ENCODE data around the gene MICU2.
"Not testable (repeated sequence)": the region's sequence is repeated elsewhere in the genome, so short reads cannot be mapped to it uniquely, and the experiment has no call there.

The MICU2 gene

GRCh38 chr13:21594715-21595545, 9.0 kb downstream of the MICU2 start:
- no peak for DNase-seq

GRCh38 chr13:21590665-21591456, 13.1 kb downstream of the MICU2 start:
- not testable (repeated sequence) for DNase-seq

DNA sequence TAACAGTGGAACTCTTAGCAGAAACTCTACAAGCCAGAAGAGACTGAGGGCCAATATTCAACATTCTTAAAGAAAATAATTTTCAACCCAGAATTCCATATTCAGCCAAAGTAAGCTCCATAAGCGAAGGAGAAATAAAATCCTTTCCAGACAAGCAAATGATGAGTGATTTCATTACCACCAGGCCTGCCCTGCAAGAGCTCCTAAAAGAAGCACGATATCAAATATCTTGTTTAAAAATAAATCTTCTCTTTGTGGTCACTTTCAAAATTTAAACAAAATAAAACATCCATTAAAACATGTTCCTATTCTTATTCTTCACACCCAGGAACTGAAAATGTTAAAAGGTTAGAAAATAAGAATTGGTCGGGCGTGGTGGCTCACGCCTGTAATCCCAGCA, 13.7 kb downstream of the MICU2 start:
- no peak for DNase-seq

GRCh38 chr13:21589510-21589909, 14.5 kb downstream of the MICU2 start:
- DNase-seq = not testable (repeated sequence)

- not testable (repeated sequence) for DNase-seq
Observed at GRCh38 chr13:21588411-21588810, 15.6 kb downstream of the MICU2 start.

GRCh38 chr13:21584973-21585592, 18.9 kb downstream of the MICU2 start:
- DNase-seq = no peak

- no peak for DNase-seq
Observed at GRCh38 chr13:21583478-21583877, 20.5 kb downstream of the MICU2 start.

- DNase-seq = no peak
Observed at GRCh38 chr13:21580736-21581135, 23.2 kb downstream of the MICU2 start.

GRCh38 chr13:21579754-21580316, 24.1 kb downstream of the MICU2 start:
- DNase-seq = no peak

DNA sequence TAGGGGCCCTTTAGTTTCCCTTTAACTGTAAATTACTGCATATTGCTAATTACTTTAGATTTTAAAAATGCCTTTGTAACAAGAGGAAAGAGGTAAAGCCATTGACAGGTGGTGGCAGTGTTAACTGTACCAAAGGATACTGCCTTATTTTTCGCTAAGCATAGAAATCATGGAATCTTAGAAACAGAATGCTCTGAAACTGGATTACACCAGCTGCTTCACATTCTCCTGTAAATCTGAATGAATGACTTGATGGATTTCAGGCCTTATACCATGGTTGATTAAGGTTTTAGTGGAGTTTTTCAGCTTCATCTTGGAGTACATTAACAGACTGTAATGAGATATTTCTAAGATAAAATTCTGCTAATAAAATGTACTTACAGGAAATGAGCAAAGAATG, 25.2 kb downstream of the MICU2 start:
- DNase-seq = no peak

GRCh38 chr13:21576426-21576825, 27.5 kb downstream of the MICU2 start:
- no peak for DNase-seq

DNA sequence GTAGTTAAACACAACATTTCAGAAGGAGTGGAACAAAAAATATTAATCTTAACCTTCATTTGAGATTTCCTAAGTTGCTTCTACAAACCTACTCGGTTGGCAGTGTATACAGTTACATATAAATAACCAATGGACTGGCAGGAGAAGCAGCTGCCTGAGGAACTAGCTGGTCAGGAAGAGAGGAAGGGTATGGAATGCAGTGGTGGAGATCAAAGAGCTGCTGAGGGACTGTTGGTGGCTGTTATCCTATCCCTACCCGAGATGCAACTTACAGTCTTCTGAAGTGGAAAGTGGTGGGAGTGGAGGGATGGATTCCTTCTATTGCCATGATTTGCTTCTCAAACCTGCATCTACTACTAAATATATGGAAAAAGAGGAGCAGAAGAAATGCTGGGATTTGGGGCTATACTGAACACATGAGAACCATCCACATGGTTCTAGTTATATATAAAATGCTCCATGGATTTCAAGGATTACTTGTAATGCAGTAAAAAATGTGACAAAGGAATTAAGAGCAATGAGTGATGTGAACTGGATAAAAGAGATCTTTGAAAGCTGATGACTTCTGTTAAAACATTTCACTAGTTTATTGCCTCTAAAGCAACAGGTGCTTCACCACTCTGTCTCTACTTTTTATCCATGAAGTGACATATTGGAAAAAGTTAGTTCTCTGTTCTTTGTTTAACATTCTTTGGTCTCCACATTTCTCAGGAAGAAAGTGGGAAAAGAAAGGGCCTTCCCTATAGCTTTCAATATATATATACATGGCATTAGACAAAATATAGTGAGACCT, 29.9 kb downstream of the MICU2 start:
- DNase-seq = no peak

DNA sequence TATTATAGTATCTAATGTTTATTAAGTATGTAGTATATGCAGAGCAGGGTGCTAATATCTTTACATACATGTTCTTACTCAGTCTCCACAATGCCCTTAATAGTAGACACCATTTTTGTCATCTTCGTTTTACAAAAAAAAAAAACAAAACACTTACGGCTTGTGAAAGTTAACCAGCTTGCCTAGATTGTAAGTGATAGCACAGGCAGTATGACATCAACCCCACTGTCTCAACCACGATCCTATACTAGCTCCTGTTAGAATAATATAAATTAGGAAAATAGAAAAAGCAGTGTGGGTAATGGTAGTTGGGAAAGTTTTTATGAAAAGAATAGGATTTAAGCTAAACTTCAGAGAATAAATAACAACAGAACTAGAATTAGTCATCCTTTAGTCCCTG, 34.3 kb downstream of the MICU2 start:
- DNase-seq = no peak

DNA sequence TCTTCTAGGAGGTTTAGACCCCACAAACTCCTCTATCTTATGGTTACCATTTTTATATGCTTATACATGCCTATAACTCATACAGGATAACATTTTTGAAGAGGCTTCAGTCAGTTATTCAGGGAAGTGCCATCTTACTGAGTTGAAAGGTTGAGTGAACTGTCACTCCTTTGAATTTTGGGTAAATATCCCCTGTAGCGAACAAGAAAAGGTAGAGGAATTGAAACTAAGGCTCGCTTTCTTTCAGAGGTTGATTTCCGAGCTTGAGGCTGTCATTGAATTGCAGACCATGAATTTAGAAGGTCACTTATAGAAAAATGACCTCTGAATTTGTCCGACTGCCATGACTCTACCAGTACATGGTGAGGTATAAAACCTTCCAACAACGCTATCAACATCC, 35.1 kb downstream of the MICU2 start:
- DNase-seq = no peak

DNA sequence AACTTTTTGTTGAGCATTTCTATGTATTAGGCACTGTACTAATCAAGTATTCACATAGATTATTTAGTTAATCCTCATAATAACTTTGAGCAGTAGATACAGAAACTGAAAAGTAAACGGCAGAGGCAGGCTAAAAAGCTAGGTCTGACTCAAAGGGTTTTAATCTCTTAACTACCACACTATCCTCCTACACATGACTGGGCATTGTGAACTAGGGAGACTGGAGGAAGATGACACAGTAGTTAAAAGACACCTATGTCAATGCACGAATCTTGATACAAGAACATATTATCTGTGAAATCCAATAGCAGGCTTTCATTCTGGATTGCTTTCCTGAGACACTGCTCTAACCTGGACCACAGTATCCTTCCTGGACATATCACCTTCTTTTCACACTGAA, 36.3 kb downstream of the MICU2 start:
- DNase-seq = no peak

- no peak for DNase-seq
Observed at GRCh38 chr13:21557995-21558394, 46.0 kb downstream of the MICU2 start.

DNA sequence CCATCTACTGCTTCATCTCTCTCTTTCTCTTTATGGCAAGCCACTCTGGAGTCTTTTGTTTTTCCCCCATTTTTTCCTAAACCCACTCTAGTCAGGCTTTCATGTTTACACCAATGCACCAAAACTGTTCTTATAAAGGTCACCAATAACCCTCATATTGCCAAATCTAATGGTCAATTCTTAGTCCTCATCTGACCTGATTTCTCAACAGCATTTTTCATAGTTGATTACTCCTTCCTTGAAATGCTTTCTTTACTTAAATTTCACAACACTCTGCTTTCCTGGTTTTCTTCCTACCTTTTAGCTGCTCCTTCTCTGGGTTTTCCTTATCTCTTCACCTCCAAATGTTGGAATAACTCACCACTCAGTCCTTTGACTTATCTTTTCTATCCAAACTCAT, 47.9 kb downstream of the MICU2 start:
- no peak for DNase-seq

- not testable (repeated sequence) for DNase-seq
Observed at GRCh38 chr13:21553261-21553660, 50.7 kb downstream of the MICU2 start.

DNA sequence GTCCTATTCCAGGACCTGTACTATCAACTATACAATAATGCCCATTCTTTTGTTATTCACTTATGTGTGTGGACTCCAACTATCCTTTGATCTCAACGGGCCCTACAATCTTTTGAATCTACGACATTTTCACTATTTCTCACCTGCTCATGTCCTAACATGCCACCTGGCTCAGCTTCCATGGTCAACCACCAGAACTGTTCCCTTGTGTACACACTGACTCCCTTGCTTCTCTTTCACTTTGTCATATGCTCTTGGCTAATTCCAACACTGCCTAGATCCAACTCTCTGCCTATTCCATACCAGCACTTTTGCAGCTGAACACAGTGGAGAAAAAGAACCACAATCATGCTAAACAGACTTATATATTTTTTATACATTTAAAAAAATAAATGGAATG, 53.1 kb downstream of the MICU2 start:
- DNase-seq = no peak

- DNase-seq = no peak
Observed at GRCh38 chr13:21549633-21550032, 54.3 kb downstream of the MICU2 start.

GRCh38 chr13:21548577-21548976, 55.4 kb downstream of the MICU2 start:
- no peak for DNase-seq

GRCh38 chr13:21546372-21546771, 57.6 kb downstream of the MICU2 start:
- no peak for DNase-seq

- DNase-seq = no peak
Observed at GRCh38 chr13:21544515-21544914, 59.5 kb downstream of the MICU2 start.

Measured in stimulated activated CD8-positive, alpha-beta memory T cell treated with anti-CD3 and anti-CD28 coated beads, Interleukin-4, amount 100 ng/mL, for 48 hours (primary cell).